NCI-H1092 treated with DMSO at 0.1 percent for 48 hours (cell line): Measurements from ENCODE around the gene GLOD5.

ENCODE experiments used
- DNase-seq: peaks from one replicate; lab custom pipeline; 2025; lab: John Stamatoyannopoulos, UW

The GLOD5 gene

GRCh38 chrX:48761674-48762471, at the start of gene GLOD5:
GLOD5 (plus strand) TSS chrX:48761747; CDS start chrX:48761791, 44 bp downstream.
- DNase-seq, result peak; percentile 57

- DNase-seq, result no peak
Observed at GRCh38 chrX:48711929-48712505, 49.5 kb upstream of the GLOD5 start.

GRCh38 chrX:48713847-48714246, 47.7 kb upstream of the GLOD5 start:
- no peak for DNase-seq

- no peak for DNase-seq
Observed at GRCh38 chrX:48714573-48714972, 47.0 kb upstream of the GLOD5 start.

- DNase-seq, result no peak
Observed at GRCh38 chrX:48715072-48715471, 46.5 kb upstream of the GLOD5 start.

- no peak for DNase-seq
Observed at GRCh38 chrX:48715876-48716502, 45.6 kb upstream of the GLOD5 start.

GRCh38 chrX:48719958-48720357, 41.6 kb upstream of the GLOD5 start:
- no peak for DNase-seq

- DNase-seq, result no peak
Observed at GRCh38 chrX:48720577-48721250, 40.8 kb upstream of the GLOD5 start.

- DNase-seq, result no peak
Observed at GRCh38 chrX:48721916-48722315, 39.6 kb upstream of the GLOD5 start.

GRCh38 chrX:48726596-48726995, 35.0 kb upstream of the GLOD5 start:
- DNase-seq, result no peak

GRCh38 chrX:48728653-48729052, 32.9 kb upstream of the GLOD5 start:
- no peak for DNase-seq

- DNase-seq, result no peak
Observed at GRCh38 chrX:48736303-48736702, 25.2 kb upstream of the GLOD5 start.

- no peak for DNase-seq
Observed at GRCh38 chrX:48736878-48737212, 24.7 kb upstream of the GLOD5 start.

GRCh38 chrX:48737213-48737938, 24.2 kb upstream of the GLOD5 start:
- peak; percentile 98 for DNase-seq

GRCh38 chrX:48737940-48738339, 23.6 kb upstream of the GLOD5 start:
- peak; percentile 56 for DNase-seq

- DNase-seq, result no peak
Observed at GRCh38 chrX:48741834-48742233, 19.7 kb upstream of the GLOD5 start.

GRCh38 chrX:48745222-48745621, 16.3 kb upstream of the GLOD5 start:
- no peak for DNase-seq

- no peak for DNase-seq
Observed at GRCh38 chrX:48747415-48748016, 14.0 kb upstream of the GLOD5 start.

- DNase-seq, result no peak
Observed at GRCh38 chrX:48749182-48749581, 12.4 kb upstream of the GLOD5 start.

GRCh38 chrX:48751343-48751742, 10.2 kb upstream of the GLOD5 start:
- no peak for DNase-seq

GRCh38 chrX:48752498-48752897, 9.0 kb upstream of the GLOD5 start:
- no peak for DNase-seq
